Embryonic facial prominence (tissue), 1 donor: Measurements from ENCODE around the gene HNRNPA1.
"Not testable (repeated sequence)": the region's sequence is repeated elsewhere in the genome, so short reads cannot be mapped to it uniquely, and the experiment has no call there.

Experiments
- DNase-seq: peaks from one replicate; pipeline ENCODE4 v3.0.0-alpha.2; 2016; ENCODE audit errors: extremely low spot score

HNRNPA1 gene

GRCh38 chr12:54276368-54276767, 4.2 kb upstream of the HNRNPA1 start:
- DNase-seq = no peak

GRCh38 chr12:54277823-54278276, 2.7 kb upstream of the HNRNPA1 start:
- no peak for DNase-seq

DNA sequence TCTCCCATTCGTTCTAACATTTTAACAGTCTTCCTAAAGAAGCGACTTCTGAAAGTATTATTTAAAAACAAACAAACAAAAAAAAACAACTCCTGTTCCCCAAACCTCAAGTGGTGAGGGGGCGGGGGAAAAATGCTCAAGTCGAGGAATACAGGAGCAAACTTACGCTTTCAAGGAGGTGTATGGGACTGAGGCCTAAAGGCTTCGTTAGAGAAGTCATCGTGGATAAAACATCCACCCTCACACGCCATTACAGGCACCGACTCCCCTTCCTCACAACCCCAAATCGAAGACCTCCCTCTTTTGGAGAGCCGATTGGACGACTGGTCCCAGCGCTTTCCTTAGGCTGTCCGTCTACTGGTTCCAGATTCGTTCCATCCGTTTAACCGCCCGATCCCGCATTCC, 1.3 kb upstream of the HNRNPA1 start:
- no peak for DNase-seq

GRCh38 chr12:54279632-54280467, 676 bp upstream of the HNRNPA1 start, which contains the start of gene CBX5:
TSS of gene CBX5 (minus strand) at chr12:54280122. CDS start at chr12:54257650, 22,472 bp downstream.
- peak; percentile 99 for DNase-seq

DNA sequence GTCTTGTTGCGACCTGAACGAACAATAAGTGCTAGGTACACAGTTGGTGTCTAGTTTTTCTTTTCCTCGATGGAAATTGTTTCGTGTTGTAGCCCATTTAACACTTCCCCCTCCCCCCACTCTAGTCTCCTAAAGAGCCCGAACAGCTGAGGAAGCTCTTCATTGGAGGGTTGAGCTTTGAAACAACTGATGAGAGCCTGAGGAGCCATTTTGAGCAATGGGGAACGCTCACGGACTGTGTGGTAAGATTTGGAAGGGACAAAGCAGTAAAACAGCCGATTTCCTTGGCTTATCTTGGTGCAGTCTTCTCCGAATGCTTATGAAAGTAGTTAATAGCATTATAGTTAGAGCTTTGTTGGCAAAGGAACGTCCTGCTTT, 724 bp downstream of the HNRNPA1 start:
- DNase-seq = not testable (repeated sequence)

- DNase-seq = not testable (repeated sequence)
Measured at GRCh38 chr12:54281694-54282093, 1.2 kb downstream of the HNRNPA1 start.

GRCh38 chr12:54282949-54283593, 2.5 kb downstream of the HNRNPA1 start:
- DNase-seq = no peak

- not testable (repeated sequence) for DNase-seq
Measured at GRCh38 chr12:54284070-54284780, 3.7 kb downstream of the HNRNPA1 start.

DNA sequence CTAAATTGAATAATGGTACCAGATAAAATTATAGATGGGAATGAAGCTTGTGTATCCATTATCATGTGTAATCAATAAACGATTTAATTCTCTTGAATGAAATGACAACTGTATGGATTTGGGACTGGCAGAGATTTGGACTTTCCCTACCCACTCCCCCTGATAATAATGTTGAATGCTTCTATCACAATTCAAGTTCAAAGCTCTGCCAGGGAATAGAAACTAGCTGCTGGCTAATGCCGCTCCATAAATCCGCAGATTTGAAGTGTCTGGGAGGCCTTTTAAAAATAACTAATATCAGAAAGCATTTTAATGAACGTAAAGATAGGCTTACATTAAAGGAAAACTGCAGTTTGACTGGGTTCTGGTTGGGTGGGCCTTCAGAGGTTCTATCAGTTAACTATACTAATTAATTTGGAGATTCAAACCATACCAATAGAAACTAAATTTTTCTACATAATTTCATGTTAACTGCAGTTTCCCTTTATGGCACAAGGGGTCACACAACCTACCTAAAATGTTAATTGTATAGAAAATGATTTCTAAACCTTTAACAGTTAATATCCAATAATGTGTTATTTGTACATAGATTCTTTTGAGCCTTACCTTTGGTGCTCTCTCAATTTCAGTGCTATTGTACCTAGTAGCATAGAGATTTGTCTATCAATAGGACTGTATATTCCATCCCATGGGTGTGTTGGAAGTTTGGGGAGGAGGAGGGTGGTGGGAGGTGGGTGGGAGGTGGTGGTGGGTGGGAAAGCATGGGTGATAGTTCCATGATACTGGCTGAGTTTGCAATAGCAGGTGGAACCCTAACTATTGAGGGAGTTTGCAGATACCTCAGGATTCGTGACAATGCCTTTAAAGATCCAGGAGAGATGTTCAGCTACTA, 4.9 kb downstream of the HNRNPA1 start:
- no peak for DNase-seq

DNA sequence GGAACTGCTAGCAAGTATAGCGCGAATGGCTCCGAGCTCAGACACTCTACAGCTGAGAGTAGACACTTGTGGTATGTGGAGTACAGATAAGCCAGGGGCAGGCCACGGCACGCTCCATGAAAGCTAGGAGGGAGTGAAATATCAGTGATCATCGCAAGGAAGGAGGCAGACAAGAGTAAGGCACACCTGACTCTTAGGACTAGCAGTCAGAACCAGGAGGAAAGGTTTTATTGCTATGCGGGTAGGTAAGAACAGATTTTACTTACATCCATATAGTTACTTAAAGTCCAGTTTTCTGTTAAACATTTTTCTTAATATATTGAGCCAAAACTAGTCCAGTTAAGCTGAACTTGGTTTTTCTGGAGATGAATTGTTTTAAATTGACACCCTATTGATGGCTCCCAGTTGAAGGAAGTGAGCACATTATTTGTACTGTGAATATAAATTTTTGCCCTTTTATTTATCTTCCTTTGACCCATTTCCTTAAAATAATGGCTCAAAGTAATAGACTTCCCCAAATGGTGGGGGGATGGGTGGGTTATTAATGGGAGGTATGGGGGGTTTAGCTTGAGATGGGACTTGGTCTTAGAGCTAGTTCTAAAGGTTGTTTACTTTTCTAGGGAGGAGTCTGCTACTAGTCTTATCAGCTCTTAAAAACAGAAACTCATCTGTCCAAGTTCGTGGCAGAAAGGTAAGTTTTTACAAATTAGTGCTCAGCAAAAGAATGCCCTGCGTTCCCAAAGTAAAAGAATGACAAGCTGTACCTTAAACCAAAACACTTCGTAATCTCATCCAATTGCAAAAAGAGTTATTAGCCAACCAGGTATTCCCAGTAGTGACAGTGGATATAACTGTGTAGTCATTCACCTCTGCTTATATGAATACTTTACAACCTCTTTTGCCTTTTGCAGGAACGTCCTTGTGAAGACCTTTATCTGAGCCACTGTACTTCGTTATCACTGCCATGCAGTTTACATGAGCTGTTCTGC, 5.8 kb downstream of the HNRNPA1 start:
- DNase-seq = no peak

DNA sequence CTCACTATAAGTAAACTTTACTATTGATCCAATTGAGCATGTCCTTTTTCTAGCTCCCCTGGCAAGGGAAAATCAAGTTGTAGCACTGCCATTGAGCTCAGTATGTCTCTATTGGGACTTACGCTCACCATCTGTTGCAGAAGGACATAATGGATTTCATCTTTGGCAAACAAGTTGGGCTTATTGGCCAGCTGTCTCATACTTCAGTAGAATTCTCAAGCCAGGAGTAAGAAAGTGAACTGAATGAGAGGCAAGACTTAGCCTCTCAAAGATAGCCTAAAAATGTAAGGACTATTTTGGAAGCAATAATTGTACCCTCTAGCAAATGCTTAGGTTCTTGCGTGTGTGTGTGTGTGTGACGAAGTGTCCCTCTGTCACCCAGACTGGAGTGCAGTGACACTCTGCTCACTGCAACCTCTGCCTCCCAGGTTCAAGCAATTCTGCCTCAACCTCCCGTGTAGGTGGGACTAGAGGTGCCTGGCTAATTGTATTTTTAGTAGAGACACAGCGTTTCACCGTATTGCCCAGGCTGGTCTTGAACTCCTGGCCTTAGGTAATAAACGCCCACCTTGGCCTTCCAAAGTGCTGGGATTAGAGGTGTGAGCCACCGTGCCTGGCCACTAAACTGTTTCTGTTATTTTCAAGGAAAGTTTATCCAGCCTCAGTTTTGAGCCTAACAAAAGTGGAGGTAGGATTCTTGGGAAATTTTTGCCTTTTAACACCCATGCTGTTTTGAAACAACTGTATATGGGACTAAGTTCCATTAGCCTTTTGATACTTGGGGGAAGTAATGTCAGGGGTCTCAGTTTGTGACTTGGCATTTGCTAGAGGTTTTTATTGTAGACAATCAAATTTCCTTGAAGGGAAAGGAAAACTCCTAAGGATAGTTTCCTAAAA, 7.0 kb downstream of the HNRNPA1 start:
- no peak for DNase-seq

GRCh38 chr12:54292083-54292930, 11.8 kb downstream of the HNRNPA1 start:
- DNase-seq = no peak

GRCh38 chr12:54292931-54293241, 12.4 kb downstream of the HNRNPA1 start:
- DNase-seq = no peak

DNA sequence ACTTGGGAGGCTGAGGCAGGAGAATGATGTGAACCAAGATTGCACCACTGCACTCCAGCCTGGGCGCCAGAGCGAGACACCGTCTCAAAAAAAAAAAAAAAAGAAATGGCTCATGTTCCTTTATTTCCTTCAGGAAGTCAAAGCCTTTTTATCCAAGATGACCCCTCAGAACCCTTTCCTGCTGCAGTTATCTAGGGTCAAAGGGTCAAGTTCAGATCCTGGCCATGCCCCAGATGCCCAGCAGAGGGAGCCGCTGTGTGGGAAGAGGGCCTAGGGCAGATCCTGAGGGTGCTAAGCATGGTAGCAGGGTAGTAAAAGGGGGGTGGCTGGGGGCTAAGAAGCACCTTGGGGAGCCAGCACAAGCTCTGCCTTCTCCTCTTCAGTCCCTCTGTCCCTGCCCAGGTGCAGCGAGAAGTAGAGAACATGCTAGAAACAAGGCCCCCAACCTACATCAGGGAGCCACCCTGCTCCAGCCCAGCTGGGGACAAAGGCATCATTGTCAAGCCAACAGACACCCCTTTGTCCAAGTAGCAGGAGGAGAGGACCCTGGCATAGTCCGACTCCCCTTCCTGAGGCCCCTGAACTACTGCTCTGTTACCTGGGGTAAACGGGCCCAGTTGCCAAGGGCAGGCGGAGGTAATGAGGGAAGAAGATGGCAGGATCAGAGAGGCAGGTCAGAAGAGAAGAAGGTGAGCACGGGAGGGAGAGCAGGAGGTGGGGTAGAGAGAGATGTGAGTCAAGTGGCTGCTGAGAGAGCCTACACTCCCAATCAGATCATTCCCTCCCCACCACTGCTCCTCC, 13.8 kb downstream of the HNRNPA1 start:
- no peak for DNase-seq

DNA sequence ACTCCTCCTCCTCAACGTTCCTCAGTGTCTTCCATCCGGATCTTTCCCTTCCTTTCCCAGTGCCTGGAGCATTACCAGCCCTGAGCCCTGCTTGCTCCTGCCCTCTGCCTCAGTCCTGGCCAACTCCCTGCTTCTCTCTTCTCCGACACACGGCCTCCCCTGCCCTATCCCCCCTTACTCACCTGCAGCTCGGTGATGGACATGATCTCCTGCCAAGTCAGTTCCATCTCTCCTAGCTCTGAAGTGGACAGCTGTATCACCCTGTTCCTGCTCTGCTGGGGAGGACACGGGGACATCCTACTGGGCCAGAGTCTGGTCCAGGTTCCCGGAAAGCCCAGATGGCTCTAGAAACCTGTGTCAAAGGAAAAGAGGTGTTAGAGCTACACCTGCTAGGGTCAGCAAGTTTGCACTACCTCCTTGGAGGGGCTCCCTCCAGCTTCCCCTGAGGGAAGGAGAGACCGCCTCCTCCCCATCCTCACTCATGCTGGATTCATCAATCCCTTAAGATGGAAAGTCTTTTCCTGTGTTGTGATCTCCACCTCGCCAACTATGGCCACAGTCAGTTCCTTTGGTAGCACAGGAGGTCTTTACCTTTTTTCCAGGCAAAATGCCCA, 14.5 kb downstream of the HNRNPA1 start:
- no peak for DNase-seq

- DNase-seq = no peak
Measured at GRCh38 chr12:54296393-54297099, 16.0 kb downstream of the HNRNPA1 start.
